Subcutaneous adipose tissue (tissue), 4 donors: ENCODE data around the gene SLMAP. TPM values are rescaled to one million over a fixed set of nuclear protein-coding genes. Genes with fewer than 3 reads are reported as not detected.

Experiments used
- total RNA-seq, 4 donors: library from RNA; depleted of rRNA; stranded (reverse); fragments of >200 nt; gene quantifications; one replicate each; pipeline ENCODE4 v1.1.0, GENCODE V29; 2016
- TF ChIP-seq, protein P1 (sequence below): fragments of 450-650 bp; IDR thresholded peaks from one replicate; pipeline ENCODE4 v1.5.1; 2016; ENCODE audit warnings: low read depth, mild to moderate bottlenecking, control low read depth, antibody characterized with exemption, moderate library complexity

Gene SLMAP
- total RNA-seq, 4 donors from 2014 or later = 42.2 to 66.1 (median 54.2) TPM

DNA sequence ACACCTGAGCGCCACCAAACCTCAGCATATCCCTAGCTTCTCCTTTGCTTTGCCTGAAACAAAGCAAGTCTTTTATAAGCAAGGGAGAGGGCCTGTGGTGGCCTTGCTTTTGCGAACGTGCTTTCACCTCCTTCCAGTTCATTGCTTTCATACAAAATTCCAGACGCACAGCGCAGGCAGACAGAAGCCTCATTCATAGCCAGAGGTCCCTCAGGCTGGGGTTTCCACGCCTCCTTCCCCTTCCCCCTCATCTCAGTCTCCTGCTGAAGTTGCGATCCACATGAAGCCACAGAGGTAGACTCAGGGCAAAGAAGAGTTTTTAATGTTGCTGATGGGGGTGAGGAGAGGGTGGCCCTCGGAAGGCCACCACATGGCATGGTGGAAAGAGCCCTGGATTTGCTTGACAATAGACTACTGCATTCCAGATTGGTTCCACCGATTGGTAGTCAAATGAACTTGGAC lies 192.7 kb downstream of the SLMAP start:
- TF ChIP-seq, protein P1, sequence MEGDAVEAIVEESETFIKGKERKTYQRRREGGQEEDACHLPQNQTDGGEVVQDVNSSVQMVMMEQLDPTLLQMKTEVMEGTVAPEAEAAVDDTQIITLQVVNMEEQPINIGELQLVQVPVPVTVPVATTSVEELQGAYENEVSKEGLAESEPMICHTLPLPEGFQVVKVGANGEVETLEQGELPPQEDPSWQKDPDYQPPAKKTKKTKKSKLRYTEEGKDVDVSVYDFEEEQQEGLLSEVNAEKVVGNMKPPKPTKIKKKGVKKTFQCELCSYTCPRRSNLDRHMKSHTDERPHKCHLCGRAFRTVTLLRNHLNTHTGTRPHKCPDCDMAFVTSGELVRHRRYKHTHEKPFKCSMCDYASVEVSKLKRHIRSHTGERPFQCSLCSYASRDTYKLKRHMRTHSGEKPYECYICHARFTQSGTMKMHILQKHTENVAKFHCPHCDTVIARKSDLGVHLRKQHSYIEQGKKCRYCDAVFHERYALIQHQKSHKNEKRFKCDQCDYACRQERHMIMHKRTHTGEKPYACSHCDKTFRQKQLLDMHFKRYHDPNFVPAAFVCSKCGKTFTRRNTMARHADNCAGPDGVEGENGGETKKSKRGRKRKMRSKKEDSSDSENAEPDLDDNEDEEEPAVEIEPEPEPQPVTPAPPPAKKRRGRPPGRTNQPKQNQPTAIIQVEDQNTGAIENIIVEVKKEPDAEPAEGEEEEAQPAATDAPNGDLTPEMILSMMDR = no peak

DNA sequence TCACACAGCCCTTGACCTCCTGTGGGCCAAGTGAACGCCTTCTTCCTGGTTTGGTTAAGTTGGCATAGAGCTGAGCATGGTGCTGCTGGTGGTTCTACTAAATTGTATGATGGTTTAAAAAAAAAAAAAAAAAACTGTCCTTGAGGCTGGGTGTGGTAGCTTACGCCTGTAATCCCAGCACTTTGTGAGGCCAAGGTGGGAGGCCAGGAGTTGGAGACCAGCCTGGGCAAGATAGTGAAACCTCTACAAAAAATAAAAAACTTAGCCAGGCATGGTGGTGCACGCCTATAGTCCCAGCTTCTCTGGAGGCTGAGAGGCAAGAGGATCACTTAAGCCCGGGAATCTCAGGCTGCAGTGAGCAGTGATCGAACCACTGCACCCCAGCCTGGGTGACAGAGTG lies 193.2 kb downstream of the SLMAP start:
- TF ChIP-seq, protein P1 = no peak

DNA sequence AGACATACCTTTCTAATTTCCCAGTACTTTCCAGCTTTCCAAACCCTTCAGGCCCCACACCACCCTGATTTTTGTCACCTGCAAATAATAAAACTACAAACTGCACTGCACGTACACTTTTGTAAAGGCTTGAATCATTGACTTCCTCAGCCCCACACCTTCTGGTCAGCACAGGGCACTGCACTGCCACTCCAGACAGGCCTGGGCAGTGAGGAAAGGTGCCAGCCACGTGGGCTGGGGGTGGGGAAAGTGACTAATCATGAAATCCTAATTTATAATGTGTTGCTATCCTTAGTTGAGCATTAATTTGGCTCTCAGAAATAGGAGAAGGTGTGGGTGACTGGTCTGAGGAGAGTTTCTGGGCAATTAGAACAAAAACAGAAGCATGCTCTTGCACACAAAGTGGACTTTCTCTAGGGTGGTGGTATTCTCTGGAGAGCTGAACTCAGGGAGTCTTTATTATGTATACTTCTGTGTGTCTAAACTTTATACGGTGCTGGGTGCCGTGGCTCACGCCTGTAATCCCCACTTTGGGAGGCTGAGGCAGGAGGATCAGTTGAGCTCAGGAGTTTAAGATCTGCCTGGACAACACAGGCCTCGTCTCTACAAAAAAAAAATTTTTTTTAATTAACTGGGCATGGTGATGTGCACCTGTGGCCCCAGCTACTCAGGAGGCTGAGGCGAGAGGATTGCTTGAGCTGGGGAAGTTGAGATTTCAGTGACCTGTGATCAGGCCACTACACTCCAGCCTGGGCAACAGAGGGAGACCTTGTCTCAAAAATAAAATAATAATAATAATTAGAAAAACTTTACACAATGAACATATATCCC lies 193.9 kb downstream of the SLMAP start:
- TF ChIP-seq, protein P1 = no peak

DNA sequence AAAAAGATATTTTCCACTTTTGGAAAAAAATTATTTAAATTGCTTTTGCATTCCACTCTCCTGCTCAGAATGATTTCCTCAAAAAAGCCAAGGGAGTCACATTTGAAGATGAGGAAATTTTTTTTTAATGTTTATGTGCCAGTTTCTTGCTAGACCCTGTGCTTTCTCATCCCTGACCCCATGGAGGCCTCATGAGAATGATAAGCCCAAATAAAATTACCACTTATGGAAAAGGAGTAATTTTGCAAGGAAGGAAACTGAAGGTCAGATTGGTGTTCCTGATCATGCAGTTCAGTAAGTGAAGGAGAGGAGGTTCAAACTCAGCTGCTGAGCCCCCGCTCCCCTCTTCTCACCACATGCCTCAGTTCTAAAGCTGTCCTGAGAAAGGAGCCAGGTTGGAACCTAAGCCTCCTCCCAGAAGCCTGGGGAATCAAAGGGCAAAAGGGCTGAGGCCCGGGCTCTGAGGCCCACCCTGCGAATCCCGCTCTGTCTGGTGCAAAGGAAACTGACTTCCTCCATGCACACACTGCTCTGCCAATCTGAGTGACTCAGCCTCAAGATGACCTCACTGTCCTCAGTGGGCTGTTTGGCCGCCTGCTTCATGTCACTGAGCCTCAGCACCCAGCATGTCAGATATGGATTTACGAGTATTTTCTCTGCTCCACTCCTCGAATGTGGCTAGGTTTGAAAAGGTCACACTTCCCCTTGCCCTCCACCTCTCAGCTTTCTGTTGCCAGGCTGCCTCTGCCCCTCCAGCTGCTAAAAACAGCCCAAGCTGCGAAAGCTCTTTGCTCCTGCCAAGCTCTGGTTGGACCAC lies 195.2 kb downstream of the SLMAP start:
- TF ChIP-seq, protein P1 = no peak

DNA sequence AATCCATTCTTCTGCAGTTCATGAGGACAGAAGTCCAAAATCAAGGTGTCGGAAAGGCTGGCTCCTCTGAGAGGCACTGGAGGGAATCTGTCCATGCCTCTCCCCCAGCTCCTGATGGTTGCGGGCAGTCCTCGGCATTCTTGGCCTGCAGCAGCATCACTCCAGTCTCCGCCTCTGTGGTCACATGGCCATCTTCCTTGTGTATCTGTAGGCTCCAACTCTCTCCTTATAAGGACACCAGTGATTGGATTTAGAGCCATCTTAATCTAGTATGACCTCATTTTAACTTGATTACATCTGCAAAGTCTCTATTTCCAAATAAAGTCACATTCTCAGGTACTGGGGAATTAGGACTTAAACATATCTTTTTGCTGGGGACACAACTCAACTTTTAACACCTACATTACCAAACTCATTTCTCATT lies 196.1 kb downstream of the SLMAP start:
- TF ChIP-seq, protein P1 = no peak

DNA sequence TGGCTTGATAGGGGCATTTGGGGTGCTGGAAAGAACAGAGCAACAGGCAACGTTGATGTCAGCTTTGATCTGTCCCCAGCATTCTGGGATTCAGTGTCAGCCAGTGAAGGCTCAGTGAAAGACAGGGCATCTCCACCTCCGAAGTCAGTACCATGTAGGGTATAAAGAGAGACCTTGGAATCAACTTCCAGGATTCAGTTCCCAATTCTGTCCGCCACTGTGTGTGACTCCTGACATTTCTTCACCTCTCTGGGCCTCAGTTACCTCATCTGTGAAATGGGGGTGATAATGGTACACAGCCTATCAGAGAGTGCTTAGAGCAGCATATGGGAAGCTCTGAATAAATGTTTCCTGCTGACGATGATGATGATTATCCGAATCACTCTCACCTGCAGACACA lies 196.5 kb downstream of the SLMAP start:
- TF ChIP-seq, protein P1 = no peak

DNA sequence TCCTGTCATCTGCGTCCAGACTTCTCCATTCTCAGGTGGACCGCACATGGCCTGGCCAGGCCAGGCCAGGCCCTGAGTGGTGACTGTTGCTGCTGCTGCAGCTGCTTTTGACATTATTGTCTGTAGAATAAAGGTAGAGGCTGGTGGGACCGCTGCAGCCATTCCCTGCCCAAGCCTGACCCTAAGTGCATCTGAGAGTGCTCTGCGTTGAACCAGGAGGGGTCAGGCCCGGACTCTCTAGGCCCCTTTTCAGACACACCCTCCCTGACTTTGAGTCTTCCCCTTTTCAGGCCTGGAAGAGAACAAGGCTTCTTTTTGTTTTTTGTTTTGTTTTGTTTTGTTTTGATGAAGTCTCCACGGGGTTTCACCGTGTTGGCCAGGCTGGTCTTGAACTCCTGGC lies 197.5 kb downstream of the SLMAP start:
- TF ChIP-seq, protein P1 = no peak
